ENCODE results near the gene PRKAG2. TPM values are rescaled to one million over a fixed set of nuclear protein-coding genes. Genes with fewer than 3 reads are reported as not detected.
A peak's percentile ranks its signal among the peaks of the same experiment; 100 is the strongest.

Gene PRKAG2
- total RNA-seq, 1 donor from 2014 or later, result 13.5 TPM

DNA sequence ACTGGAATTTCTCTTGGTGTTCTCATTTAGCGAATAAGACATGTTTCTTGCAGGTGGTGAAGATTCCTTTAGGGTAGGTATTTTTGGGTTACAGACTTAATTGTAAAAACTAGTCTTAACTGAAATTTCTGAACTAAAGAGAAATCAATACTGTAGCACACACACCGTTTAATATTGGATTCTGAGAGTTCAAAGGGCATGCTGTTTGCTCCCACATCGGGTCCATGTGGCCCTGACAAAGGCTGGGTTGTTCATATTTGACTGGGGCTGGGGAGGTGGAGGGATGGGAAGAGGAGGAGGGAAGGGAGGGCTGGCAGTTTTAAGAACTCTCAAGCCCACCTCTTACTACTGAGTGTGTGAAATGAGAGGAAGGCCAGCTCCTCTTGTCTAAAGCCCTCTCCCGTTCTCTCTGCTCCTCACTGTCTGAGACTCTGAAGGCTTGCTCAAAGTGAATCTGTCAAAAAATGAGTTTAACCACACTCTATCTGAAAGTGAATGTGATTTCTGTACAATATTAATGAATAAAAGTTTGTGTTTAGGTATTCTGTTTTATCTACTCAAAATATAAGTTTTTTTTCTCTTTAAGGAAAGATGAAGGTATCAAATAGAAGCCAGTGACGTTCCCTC is 317.2 kb downstream of the PRKAG2 start:
- peaks cover 37% of the 10 kb centered on the region for H3K36me3 Mint-ChIP-seq (ENCODE audit: unreplicated experiment)
- peaks cover 25% of the 10 kb centered on the region for H3K4me1 Mint-ChIP-seq (ENCODE audit: unreplicated experiment)
- no peak for DNase-seq (ENCODE audit: extremely low spot score, unreplicated experiment)
- no peaks in the 10 kb centered on the region for H3K27me3 Mint-ChIP-seq (ENCODE audit: unreplicated experiment)
- TF ChIP-seq CTCF (IDR thresholded peaks at IDR 0.05), result no peak
- no peaks in the 10 kb centered on the region for H3K9me3 Mint-ChIP-seq (ENCODE audit: unreplicated experiment)
- H3K4me3 Mint-ChIP-seq (ENCODE audit: unreplicated experiment), result no peak overlapping the region
- H3K27ac Mint-ChIP-seq (ENCODE audit: unreplicated experiment), result peak overlapping the region; percentile 50

- DNase-seq (ENCODE audit: extremely low spot score, unreplicated experiment), result peak; percentile 40
- H3K27me3 Mint-ChIP-seq (ENCODE audit: unreplicated experiment), result no peaks in the 10 kb centered on the region
- H3K4me3 Mint-ChIP-seq (ENCODE audit: unreplicated experiment), result no peak overlapping the region
- no peak for TF ChIP-seq CTCF (IDR thresholded peaks at IDR 0.05)
- peaks cover 25% of the 10 kb centered on the region for H3K4me1 Mint-ChIP-seq (ENCODE audit: unreplicated experiment)
- no peaks in the 10 kb centered on the region for H3K9me3 Mint-ChIP-seq (ENCODE audit: unreplicated experiment)
- H3K36me3 Mint-ChIP-seq (ENCODE audit: unreplicated experiment), result peaks cover 29% of the 10 kb centered on the region
- H3K27ac Mint-ChIP-seq (ENCODE audit: unreplicated experiment), result peak overlapping the region; percentile 66
Measured at GRCh38 chr7:151558575-151558974, 318.3 kb downstream of the PRKAG2 start.

DNA sequence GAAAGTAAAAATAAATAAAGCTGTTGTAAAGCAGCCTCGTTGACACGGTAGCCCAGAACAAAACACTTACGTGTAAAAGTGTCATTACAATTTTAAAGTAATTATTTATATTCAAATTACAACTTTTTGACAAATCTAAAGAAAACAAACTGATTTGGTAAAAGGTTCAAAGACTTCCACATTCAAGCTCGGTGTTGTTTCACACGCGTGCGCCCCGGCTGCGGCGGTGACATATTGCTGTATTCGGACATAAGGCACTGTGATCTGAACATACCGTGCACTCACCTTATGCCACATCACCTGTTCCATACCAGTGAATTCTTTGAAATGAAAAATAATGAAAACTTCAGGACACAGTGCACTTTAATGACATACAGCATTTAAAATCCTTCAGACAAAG is 320.3 kb downstream of the PRKAG2 start:
- Mint-ChIP-seq H3K27me3 (ENCODE audit: unreplicated experiment) (no peaks in the 10 kb centered on the region), H3K9me3 (ENCODE audit: unreplicated experiment) (no peaks in the 10 kb centered on the region), H3K36me3 (ENCODE audit: unreplicated experiment) (peaks cover 21% of the 10 kb centered on the region), H3K4me3 (ENCODE audit: unreplicated experiment) (no peak overlapping the region), H3K27ac (ENCODE audit: unreplicated experiment) (no peak overlapping the region), H3K4me1 (ENCODE audit: unreplicated experiment) (peaks cover 27% of the 10 kb centered on the region)
- TF ChIP-seq CTCF (IDR thresholded peaks at IDR 0.05), result no peak
- DNase-seq (ENCODE audit: extremely low spot score, unreplicated experiment), result peak; percentile 59

GRCh38 chr7:151553356-151553755 is 323.6 kb downstream of the PRKAG2 start:
- TF ChIP-seq CTCF (IDR thresholded peaks at IDR 0.05), result no peak
- Mint-ChIP-seq H3K27me3 (ENCODE audit: unreplicated experiment) (no peaks in the 10 kb centered on the region), H3K9me3 (ENCODE audit: unreplicated experiment) (no peaks in the 10 kb centered on the region), H3K36me3 (ENCODE audit: unreplicated experiment) (peaks cover 4% of the 10 kb centered on the region), H3K4me3 (ENCODE audit: unreplicated experiment) (no peak overlapping the region), H3K27ac (ENCODE audit: unreplicated experiment) (no peak overlapping the region), H3K4me1 (ENCODE audit: unreplicated experiment) (peaks cover 19% of the 10 kb centered on the region)
- peak; percentile 81 for DNase-seq (ENCODE audit: extremely low spot score, unreplicated experiment)

DNA sequence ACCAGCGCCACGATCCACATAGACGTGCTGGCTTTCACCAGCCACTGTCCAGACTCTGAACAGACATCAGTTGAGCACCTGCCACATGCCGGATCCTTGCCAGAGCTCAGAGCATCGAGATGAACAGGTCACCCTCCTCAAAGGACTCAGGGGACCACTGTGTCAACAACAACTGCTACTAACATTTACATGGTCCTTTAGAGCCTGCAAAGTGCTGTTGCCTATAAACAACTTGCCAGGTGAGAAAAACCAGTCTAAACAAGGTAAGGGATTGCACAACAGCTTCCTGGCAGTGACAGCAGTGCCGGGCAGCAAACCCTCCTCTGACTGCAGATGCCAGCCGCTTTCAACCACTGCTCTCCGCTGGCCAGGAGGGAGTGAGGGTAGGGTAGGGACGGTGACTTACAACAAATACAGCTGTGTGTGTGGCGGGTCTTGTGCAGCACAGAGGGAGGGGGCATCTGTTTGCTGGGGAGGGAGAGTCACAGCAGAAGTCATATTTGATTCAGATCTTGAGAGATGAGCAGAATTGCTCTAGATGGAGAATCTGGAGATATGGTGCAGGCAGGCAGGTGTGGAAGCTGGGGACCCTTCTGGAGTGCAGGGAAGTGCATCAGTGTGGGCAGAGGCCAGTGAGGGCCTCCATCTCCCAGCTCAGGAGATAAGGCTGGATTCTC is 324.4 kb downstream of the PRKAG2 start:
- H3K27ac Mint-ChIP-seq (ENCODE audit: unreplicated experiment), result no peak overlapping the region
- TF ChIP-seq CTCF (IDR thresholded peaks at IDR 0.05), result no peak
- H3K36me3 Mint-ChIP-seq (ENCODE audit: unreplicated experiment), result peaks cover 4% of the 10 kb centered on the region
- peaks cover 13% of the 10 kb centered on the region for H3K4me1 Mint-ChIP-seq (ENCODE audit: unreplicated experiment)
- H3K4me3 Mint-ChIP-seq (ENCODE audit: unreplicated experiment), result no peak overlapping the region
- DNase-seq (ENCODE audit: extremely low spot score, unreplicated experiment), result peak; percentile 42
- H3K9me3 Mint-ChIP-seq (ENCODE audit: unreplicated experiment), result no peaks in the 10 kb centered on the region
- no peaks in the 10 kb centered on the region for H3K27me3 Mint-ChIP-seq (ENCODE audit: unreplicated experiment)
